ENCODE results near the gene UMODL1.
A peak's percentile ranks its signal among the peaks of the same experiment; 100 is the strongest.

Gene UMODL1

DNA sequence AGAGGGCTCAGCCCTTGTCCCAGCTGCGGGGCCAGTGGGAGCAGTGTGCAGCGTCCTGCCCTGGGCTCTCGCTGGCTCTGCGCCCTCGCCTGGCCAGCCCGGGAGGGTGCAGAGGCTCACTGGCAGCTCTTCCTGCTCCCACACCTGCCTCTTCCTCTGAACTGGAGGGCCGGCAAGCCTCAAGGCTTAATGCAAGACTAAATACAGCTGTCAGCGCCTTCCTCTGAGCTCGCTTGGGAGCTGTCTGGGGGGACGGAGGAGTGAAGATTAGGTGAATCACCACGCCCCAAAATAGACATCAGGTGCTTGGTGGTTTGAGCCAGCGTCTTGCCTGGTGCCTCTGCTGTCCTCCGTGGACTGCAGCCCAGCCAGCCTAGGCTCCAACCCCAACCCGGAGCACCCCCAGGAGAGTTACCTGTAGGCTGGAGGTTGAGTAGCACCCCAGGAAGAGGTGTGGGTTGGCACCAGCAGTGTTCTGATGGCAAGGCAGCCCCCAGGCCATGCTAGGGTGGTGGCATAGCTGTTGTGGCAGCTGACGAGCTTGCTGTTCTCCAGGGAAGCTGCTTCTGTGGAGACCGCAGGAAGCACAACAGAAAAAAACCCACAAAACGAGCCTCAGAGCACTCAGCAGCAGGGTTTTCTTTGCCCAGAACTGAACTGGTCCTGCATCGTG is 36.9 kb downstream of the UMODL1 start:
- TF ChIP-seq, protein P1, sequence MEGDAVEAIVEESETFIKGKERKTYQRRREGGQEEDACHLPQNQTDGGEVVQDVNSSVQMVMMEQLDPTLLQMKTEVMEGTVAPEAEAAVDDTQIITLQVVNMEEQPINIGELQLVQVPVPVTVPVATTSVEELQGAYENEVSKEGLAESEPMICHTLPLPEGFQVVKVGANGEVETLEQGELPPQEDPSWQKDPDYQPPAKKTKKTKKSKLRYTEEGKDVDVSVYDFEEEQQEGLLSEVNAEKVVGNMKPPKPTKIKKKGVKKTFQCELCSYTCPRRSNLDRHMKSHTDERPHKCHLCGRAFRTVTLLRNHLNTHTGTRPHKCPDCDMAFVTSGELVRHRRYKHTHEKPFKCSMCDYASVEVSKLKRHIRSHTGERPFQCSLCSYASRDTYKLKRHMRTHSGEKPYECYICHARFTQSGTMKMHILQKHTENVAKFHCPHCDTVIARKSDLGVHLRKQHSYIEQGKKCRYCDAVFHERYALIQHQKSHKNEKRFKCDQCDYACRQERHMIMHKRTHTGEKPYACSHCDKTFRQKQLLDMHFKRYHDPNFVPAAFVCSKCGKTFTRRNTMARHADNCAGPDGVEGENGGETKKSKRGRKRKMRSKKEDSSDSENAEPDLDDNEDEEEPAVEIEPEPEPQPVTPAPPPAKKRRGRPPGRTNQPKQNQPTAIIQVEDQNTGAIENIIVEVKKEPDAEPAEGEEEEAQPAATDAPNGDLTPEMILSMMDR (IDR thresholded peaks at IDR 0.05; ENCODE audit: low read depth, low read length) = peak; percentile 75
- no peak for DNase-seq (ENCODE audit: extremely low read depth, low read depth)

DNA sequence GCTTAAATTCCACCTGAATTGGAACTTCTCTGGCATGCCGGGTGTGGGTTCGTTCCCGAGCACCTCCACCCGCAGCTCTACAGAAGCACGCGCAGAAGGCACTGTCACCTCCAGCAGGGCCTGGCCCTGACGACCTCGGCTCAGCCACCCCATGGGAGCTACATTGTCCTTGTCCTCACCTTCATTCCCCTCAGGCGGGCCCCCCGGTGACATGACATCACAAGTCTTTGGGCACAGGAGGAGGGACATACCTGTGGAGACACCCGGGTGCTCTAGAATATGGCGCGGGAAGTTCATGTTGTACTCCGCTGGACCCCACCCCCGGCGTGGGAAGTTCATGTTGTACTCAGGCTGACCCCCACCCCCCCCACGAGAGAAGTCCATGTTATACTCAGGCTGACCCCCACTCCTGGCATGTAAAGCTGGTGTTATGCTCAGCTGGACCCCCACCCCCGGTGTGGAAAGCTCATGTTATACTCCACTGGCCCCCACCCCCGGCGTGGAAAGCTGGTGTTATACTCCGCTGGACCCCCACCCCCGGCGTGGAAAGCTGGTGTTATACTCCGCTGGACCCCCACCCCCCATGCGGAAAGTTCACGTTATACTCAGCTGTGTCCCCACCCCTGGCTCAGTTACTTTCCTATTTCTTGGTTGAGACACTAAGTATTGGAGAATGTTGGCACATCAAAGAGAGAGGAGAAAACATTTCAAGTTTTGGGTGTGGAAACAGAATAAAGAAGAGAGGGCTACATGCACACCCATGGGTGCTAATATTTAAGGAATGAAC is 37.6 kb downstream of the UMODL1 start:
- TF ChIP-seq, protein P1 (IDR thresholded peaks at IDR 0.05; ENCODE audit: low read depth, low read length) = no peak
- no peak for DNase-seq (ENCODE audit: extremely low read depth, low read depth)

DNA sequence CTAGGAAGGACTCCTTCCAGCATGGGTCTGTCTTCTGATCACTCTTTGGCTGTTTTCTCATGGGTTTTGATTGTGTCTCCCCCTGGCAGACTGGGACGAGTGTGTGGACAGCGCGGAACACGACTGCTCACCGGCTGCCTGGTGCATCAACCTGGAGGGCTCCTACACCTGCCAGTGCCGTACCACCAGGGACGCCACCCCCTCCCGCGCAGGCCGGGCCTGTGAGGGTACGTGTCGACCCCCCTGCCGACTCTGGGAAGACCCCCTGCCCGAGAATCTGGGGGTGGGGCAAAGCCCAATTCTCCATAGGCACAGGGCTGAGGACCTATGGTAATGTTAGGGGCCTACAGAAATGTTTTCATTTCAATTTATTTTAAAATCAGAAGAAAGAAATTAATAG is 38.4 kb downstream of the UMODL1 start:
- TF ChIP-seq, protein P1 (IDR thresholded peaks at IDR 0.05; ENCODE audit: low read depth, low read length) = no peak
- DNase-seq (ENCODE audit: extremely low read depth, low read depth) = no peak

DNA sequence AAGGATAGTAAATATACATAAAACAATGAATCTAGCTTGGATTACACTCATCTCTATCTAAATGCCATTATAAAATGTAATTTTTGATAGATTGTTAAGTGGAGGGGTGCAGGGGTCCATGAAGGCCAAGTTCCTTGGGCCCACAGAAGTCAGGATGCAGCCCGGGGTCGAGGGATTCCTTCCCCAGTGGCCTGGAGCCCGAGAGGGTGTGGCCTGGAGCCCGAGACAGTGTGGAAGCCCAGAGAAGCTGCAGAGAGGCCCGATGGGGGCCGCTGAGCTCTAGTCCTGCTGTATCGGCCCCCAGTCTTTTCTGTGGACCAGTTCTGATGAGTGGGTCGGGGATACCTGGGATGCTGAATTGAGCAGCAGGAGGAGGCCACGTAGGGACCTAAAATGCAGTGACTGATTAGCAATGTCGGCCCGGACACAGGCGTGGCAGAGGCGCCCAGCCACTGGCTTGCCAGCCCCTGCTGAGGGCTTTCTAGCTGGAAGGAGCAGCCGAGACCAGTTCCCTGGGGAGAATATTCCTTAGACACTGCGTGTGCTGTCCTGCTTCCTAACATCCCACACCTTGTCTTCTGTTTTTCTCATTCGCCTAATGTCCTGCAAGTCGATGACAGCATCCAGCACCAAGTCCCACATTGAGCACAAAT is 38.9 kb downstream of the UMODL1 start:
- TF ChIP-seq, protein P1 (IDR thresholded peaks at IDR 0.05; ENCODE audit: low read depth, low read length) = no peak
- no peak for DNase-seq (ENCODE audit: extremely low read depth, low read depth)

DNA sequence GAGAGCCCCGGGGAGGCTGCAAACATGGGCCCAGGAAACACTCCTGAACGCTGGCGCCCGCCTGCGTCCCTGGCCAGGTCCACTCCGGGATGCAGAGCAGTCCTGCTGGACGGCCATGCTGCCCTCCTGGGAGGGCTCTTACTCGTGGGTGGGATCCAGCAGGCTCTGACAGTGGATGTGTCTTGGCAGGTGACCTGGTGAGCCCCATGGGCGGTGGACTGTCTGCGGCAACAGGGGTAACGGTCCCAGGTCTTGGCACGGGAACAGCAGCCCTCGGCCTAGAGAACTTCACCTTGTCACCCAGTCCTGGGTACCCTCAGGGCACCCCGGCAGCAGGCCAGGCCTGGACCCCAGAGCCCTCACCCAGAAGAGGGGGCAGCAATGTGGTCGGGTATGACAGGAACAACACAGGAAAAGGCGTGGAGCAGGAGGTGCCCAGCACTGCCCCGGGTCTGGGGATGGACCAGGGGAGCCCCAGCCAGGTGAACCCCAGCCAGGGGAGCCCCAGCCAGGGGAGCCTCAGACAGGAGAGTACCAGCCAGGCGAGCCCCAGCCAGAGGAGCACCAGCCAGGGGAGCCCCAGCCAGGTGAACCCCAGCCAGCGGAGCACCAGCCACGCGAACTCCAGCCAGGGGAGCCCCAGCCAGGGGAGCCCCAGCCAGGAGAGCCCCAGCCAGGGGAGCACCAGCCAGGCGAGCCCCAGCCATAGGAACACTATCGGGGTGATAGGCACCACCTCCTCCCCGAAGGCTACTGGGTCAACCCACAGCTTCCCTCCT is 39.8 kb downstream of the UMODL1 start:
- TF ChIP-seq, protein P1 (IDR thresholded peaks at IDR 0.05; ENCODE audit: low read depth, low read length) = no peak
- no peak for DNase-seq (ENCODE audit: extremely low read depth, low read depth)

DNA sequence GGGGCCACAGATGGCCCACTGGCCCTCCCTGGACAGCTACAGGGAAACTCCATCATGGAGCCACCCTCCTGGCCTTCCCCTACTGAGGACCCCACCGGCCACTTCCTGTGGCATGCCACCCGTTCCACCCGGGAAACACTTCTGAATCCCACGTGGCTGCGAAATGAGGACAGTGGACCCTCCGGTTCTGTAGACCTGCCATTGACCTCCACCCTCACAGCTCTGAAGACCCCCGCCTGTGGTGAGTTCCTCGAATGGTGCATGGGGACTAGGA is 40.3 kb downstream of the UMODL1 start:
- DNase-seq (ENCODE audit: extremely low read depth, low read depth) = no peak
- TF ChIP-seq, protein P1 (IDR thresholded peaks at IDR 0.05; ENCODE audit: low read depth, low read length) = no peak

All from AG09319 (cell line).